ENCODE measurements around the gene ATP2C1. TPM values are rescaled to one million over a fixed set of nuclear protein-coding genes. Genes with fewer than 3 reads are reported as not detected.

ATP2C1 gene
- total RNA-seq, 1 donor from 2014 or later: 66.1 TPM

GRCh38 chr3:130865489-130865888, 28.4 kb upstream of the ATP2C1 start:
- H3K9me3 Mint-ChIP-seq: peaks cover 9% of the 10 kb centered on the region
- DNase-seq (ENCODE audit: low spot score): no peak
- no peaks in the 10 kb centered on the region for H3K4me1 Mint-ChIP-seq (ENCODE audit: low read depth)
- H3K27ac Mint-ChIP-seq: no peak overlapping the region
- no peaks in the 10 kb centered on the region for H3K36me3 Mint-ChIP-seq (ENCODE audit: low read depth)
- intact Hi-C loops (cut with micrococcal nuclease): no loop called here
- no peaks in the 10 kb centered on the region for H3K27me3 Mint-ChIP-seq (ENCODE audit: insufficient read depth)
- no peak overlapping the region for H3K4me3 Mint-ChIP-seq

GRCh38 chr3:130866327-130866726, 27.6 kb upstream of the ATP2C1 start:
- Mint-ChIP-seq H3K4me3 (no peak overlapping the region), H3K4me1 (ENCODE audit: low read depth) (no peaks in the 10 kb centered on the region), H3K9me3 (peaks cover 9% of the 10 kb centered on the region), H3K27me3 (ENCODE audit: insufficient read depth) (no peaks in the 10 kb centered on the region), H3K36me3 (ENCODE audit: low read depth) (no peaks in the 10 kb centered on the region), H3K27ac (no peak overlapping the region)
- intact Hi-C loops (cut with micrococcal nuclease): no loop called here
- no peak for DNase-seq (ENCODE audit: low spot score)

GRCh38 chr3:130870423-130870822, 23.5 kb upstream of the ATP2C1 start:
- intact Hi-C loops (cut with micrococcal nuclease): no loop called here
- no peak overlapping the region for H3K4me3 Mint-ChIP-seq
- H3K36me3 Mint-ChIP-seq (ENCODE audit: low read depth): no peaks in the 10 kb centered on the region
- H3K27me3 Mint-ChIP-seq (ENCODE audit: insufficient read depth): peaks cover 7% of the 10 kb centered on the region
- no peak overlapping the region for H3K27ac Mint-ChIP-seq
- H3K4me1 Mint-ChIP-seq (ENCODE audit: low read depth): no peaks in the 10 kb centered on the region
- DNase-seq (ENCODE audit: low spot score): no peak
- peaks cover 9% of the 10 kb centered on the region for H3K9me3 Mint-ChIP-seq

GRCh38 chr3:130876594-130876993, 17.3 kb upstream of the ATP2C1 start:
- no peaks in the 10 kb centered on the region for H3K36me3 Mint-ChIP-seq (ENCODE audit: low read depth)
- peaks cover 10% of the 10 kb centered on the region for H3K27me3 Mint-ChIP-seq (ENCODE audit: insufficient read depth)
- intact Hi-C loops (cut with micrococcal nuclease): no loop called here
- no peak for DNase-seq (ENCODE audit: low spot score)
- no peaks in the 10 kb centered on the region for H3K4me1 Mint-ChIP-seq (ENCODE audit: low read depth)
- peaks cover 19% of the 10 kb centered on the region for H3K9me3 Mint-ChIP-seq
- H3K4me3 Mint-ChIP-seq: no peak overlapping the region
- no peak overlapping the region for H3K27ac Mint-ChIP-seq

- peaks cover 15% of the 10 kb centered on the region for H3K27me3 Mint-ChIP-seq (ENCODE audit: insufficient read depth)
- no peaks in the 10 kb centered on the region for H3K4me1 Mint-ChIP-seq (ENCODE audit: low read depth)
- H3K27ac Mint-ChIP-seq: no peak overlapping the region
- no peak for DNase-seq (ENCODE audit: low spot score)
- peaks cover 19% of the 10 kb centered on the region for H3K9me3 Mint-ChIP-seq
- intact Hi-C loops (cut with micrococcal nuclease): no loop called here
- H3K36me3 Mint-ChIP-seq (ENCODE audit: low read depth): no peaks in the 10 kb centered on the region
- no peak overlapping the region for H3K4me3 Mint-ChIP-seq
Measured at GRCh38 chr3:130878464-130878863, 15.4 kb upstream of the ATP2C1 start.

- Mint-ChIP-seq H3K4me3 (no peak overlapping the region), H3K4me1 (ENCODE audit: low read depth) (peaks cover 14% of the 10 kb centered on the region), H3K9me3 (peaks cover 15% of the 10 kb centered on the region), H3K36me3 (ENCODE audit: low read depth) (no peaks in the 10 kb centered on the region), H3K27ac (no peak overlapping the region), H3K27me3 (ENCODE audit: insufficient read depth) (peaks cover 9% of the 10 kb centered on the region)
- DNase-seq (ENCODE audit: low spot score): no peak
- intact Hi-C loops (cut with micrococcal nuclease): no loop called here
Measured at GRCh38 chr3:130889416-130889946, 4.4 kb upstream of the ATP2C1 start.

- H3K4me3 Mint-ChIP-seq: peak overlapping the region; percentile 92
- intact Hi-C loops (cut with micrococcal nuclease): loop anchor here (1.0 to 5.0 kb wide), 12 partner anchors 43 to 1711 kb away; partner anchors contain the start of genes ASTE1, CNBP, DNAJC13 and NEK11
- peak; percentile 59 for DNase-seq (ENCODE audit: low spot score)
- H3K4me1 Mint-ChIP-seq (ENCODE audit: low read depth): peaks cover 48% of the 10 kb centered on the region
- H3K27ac Mint-ChIP-seq: peak overlapping the region; percentile 96
- H3K36me3 Mint-ChIP-seq (ENCODE audit: low read depth): no peaks in the 10 kb centered on the region
- H3K9me3 Mint-ChIP-seq: no peaks in the 10 kb centered on the region
- H3K27me3 Mint-ChIP-seq (ENCODE audit: insufficient read depth): no peaks in the 10 kb centered on the region
Measured at GRCh38 chr3:130892759-130893375, 1.0 kb upstream of the ATP2C1 start.

GRCh38 chr3:130894130-130894985, 474 bp downstream of the ATP2C1 start:
- peak; percentile 33 for DNase-seq (ENCODE audit: low spot score)
- no peaks in the 10 kb centered on the region for H3K9me3 Mint-ChIP-seq
- no peaks in the 10 kb centered on the region for H3K27me3 Mint-ChIP-seq (ENCODE audit: insufficient read depth)
- H3K4me1 Mint-ChIP-seq (ENCODE audit: low read depth): peaks cover 55% of the 10 kb centered on the region
- intact Hi-C loops (cut with micrococcal nuclease): loop anchor here (1.0 to 5.0 kb wide), 6 partner anchors 14 to 1712 kb away; partner anchors contain the start of genes CNBP, DNAJC13 and TMCC1
- no peaks in the 10 kb centered on the region for H3K36me3 Mint-ChIP-seq (ENCODE audit: low read depth)
- H3K4me3 Mint-ChIP-seq: peak overlapping the region; percentile 92
- peak overlapping the region; percentile 84 for H3K27ac Mint-ChIP-seq

- DNase-seq (ENCODE audit: low spot score): no peak
- no peaks in the 10 kb centered on the region for H3K27me3 Mint-ChIP-seq (ENCODE audit: insufficient read depth)
- H3K36me3 Mint-ChIP-seq (ENCODE audit: low read depth): no peaks in the 10 kb centered on the region
- H3K4me1 Mint-ChIP-seq (ENCODE audit: low read depth): peaks cover 55% of the 10 kb centered on the region
- peak overlapping the region; percentile 92 for H3K4me3 Mint-ChIP-seq
- no peaks in the 10 kb centered on the region for H3K9me3 Mint-ChIP-seq
- H3K27ac Mint-ChIP-seq: peak overlapping the region; percentile 84
- intact Hi-C loops (cut with micrococcal nuclease): loop anchor here (1.0 to 5.0 kb wide), 7 partner anchors 13 to 1713 kb away; partner anchors contain the start of genes CNBP, DNAJC13, MBD4 and TMCC1
Measured at GRCh38 chr3:130894986-130895280, 1.0 kb downstream of the ATP2C1 start.

GRCh38 chr3:130895690-130896488, 2.0 kb downstream of the ATP2C1 start:
- Mint-ChIP-seq H3K27me3 (ENCODE audit: insufficient read depth) (no peaks in the 10 kb centered on the region), H3K9me3 (no peaks in the 10 kb centered on the region), H3K27ac (peak overlapping the region; percentile 60), H3K36me3 (ENCODE audit: low read depth) (no peaks in the 10 kb centered on the region), H3K4me1 (ENCODE audit: low read depth) (peaks cover 58% of the 10 kb centered on the region), H3K4me3 (peak overlapping the region; percentile 92)
- no peak for DNase-seq (ENCODE audit: low spot score)
- intact Hi-C loops (cut with micrococcal nuclease): loop anchor here (5.0 kb wide), 1 partner anchor 1459 kb away; the partner anchor contains the start of gene MBD4

GRCh38 chr3:130897316-130897715, 3.4 kb downstream of the ATP2C1 start:
- H3K27ac Mint-ChIP-seq: no peak overlapping the region
- no peaks in the 10 kb centered on the region for H3K27me3 Mint-ChIP-seq (ENCODE audit: insufficient read depth)
- H3K9me3 Mint-ChIP-seq: no peaks in the 10 kb centered on the region
- H3K4me1 Mint-ChIP-seq (ENCODE audit: low read depth): peaks cover 68% of the 10 kb centered on the region
- DNase-seq (ENCODE audit: low spot score): no peak
- intact Hi-C loops (cut with micrococcal nuclease): loop anchor here (5.0 kb wide), 1 partner anchor 1460 kb away; the partner anchor contains the start of gene MBD4
- H3K4me3 Mint-ChIP-seq: no peak overlapping the region
- no peaks in the 10 kb centered on the region for H3K36me3 Mint-ChIP-seq (ENCODE audit: low read depth)

GRCh38 chr3:130900959-130901358, 7.1 kb downstream of the ATP2C1 start:
- no peaks in the 10 kb centered on the region for H3K36me3 Mint-ChIP-seq (ENCODE audit: low read depth)
- no peaks in the 10 kb centered on the region for H3K27me3 Mint-ChIP-seq (ENCODE audit: insufficient read depth)
- no peaks in the 10 kb centered on the region for H3K9me3 Mint-ChIP-seq
- peaks cover 64% of the 10 kb centered on the region for H3K4me1 Mint-ChIP-seq (ENCODE audit: low read depth)
- no peak overlapping the region for H3K4me3 Mint-ChIP-seq
- H3K27ac Mint-ChIP-seq: no peak overlapping the region
- intact Hi-C loops (cut with micrococcal nuclease): no loop called here
- DNase-seq (ENCODE audit: low spot score): no peak

Data from activated T-helper 1 cell treated with anti-CD3 and anti-CD28 coated beads, Interleukin-12 subunit alpha, Interleukin-12 subunit beta, Interleukin-2, Interleukin-4 antibody, amounts not matched to agents 30 ng/mL and 10 ng/mL and 1 ng/mL, durations not matched to agents 14 hours and 24 hours and 36 hours (primary cell).